Stimulated activated naive B cell treated with anti-CD40 and anti-IgM and Interleukin-4, amounts not matched to agents 10 μg/mL and 1 μg/mL and 100 μg/mL, for 72 hours (primary cell): Measurements from ENCODE around the gene TEX35.

ENCODE experiments used
- ATAC-seq, 2 donors: fragments of 150-1000 bp; cut with Tn5 transposase; replicated peaks; 2 replicates each; pipeline ENCODE4 v1.10.0; 2021; ENCODE audit warnings: moderate library complexity in 1 of 2
- DNase-seq: peaks from one replicate; pipeline ENCODE4 v3.0.0; 2021
- H3K27ac Mint-ChIP-seq: one replicate; pipeline ENCODE4 v1.8.0; 2022; ENCODE audit warnings: mild to moderate bottlenecking, mixed read lengths
- H3K27me3 Mint-ChIP-seq, 2 donors: one replicate each; pipeline ENCODE4 v1.8.0; 2022; ENCODE audit warnings: mixed read lengths in 2 of 2
- H3K36me3 Mint-ChIP-seq, 2 donors: one replicate each; pipeline ENCODE4 v1.8.0; 2022; ENCODE audit warnings: mixed read lengths in 2 of 2, mild to moderate bottlenecking in 1 of 2
- H3K4me1 Mint-ChIP-seq, 2 donors: one replicate each; pipeline ENCODE4 v1.8.0; 2022; ENCODE audit warnings: mixed read lengths in 2 of 2, mild to moderate bottlenecking in 1 of 2
- H3K4me3 Mint-ChIP-seq, 2 donors: one replicate each; pipeline ENCODE4 v1.8.0; 2022; ENCODE audit warnings: mild to moderate bottlenecking in 2 of 2, mixed read lengths in 2 of 2, moderate library complexity in 1 of 2
- H3K9me3 Mint-ChIP-seq, 2 donors: one replicate each; pipeline ENCODE4 v1.8.0; 2022; ENCODE audit warnings: mixed read lengths in 2 of 2, mild to moderate bottlenecking in 1 of 2

The TEX35 gene

DNA sequence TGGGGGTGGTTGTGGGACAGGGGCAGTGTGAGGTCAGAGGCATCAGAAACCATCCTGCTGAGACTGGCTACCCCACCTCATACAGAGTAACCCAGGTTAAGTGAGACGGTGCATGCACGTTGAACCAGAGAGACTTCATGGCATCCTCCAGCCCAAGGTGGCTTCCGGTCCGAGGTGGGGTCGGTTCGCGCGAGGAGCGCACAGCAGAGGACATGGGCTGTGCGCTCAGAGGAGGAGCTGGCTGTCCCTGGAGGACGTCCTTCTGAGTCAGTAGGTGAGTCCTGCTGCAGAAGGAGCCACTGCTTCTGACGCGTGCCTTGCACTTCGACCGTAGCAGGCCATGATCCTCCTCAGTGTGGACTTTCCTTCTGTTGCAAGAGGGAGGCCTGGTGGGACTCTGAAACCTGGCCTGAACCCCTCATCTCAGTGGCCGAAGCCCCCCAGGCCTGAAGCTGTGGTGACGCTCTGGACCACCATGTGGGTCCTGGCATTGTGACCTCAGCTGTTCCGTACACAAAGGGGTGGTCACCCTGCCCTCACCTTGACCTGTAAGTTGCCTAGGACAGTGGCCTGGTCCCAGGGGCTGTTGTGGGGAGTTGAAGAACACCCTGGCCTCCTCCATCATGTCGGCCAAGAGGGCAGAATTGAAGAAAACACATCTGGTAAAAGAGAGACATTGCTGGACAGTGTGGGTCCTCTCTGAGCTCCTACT lies at the start of gene TEX35:
TEX35 (plus strand) TSS at position 544 of the 712 bp plus-strand sequence; CDS start at position 624, 80 bp downstream.
- no peaks in the 10 kb centered on the region for H3K36me3 Mint-ChIP-seq
- DNase-seq (no peak), ATAC-seq (no peak)

GRCh38 chr1:178464141-178464540 lies 48.8 kb upstream of the TEX35 start:
- Mint-ChIP-seq H3K9me3 (no peaks in the 10 kb centered on the region), H3K27ac (no peak overlapping the region), H3K27me3 (no peaks in the 10 kb centered on the region), H3K36me3 (no peaks in the 10 kb centered on the region), H3K4me3 (no peak overlapping the region), H3K4me1 (peaks cover 0 to 2% of the 10 kb centered on the region in 2 donors)
- peak; percentile 91 to 94 for ATAC-seq
- no peak for DNase-seq

More for the DNA sequence above, at the start of gene TEX35:
- H3K27ac Mint-ChIP-seq, result no peak within 1 kb of the TSS
- H3K27me3 Mint-ChIP-seq, result peaks cover 0 to 5% of the 10 kb centered on the region in 2 donors
- peaks cover 5 to 7% of the 10 kb centered on the region in 2 donors for H3K4me1 Mint-ChIP-seq
- H3K4me3 Mint-ChIP-seq, result no peak within 1 kb of the TSS
- no peaks in the 10 kb centered on the region for H3K9me3 Mint-ChIP-seq

DNA sequence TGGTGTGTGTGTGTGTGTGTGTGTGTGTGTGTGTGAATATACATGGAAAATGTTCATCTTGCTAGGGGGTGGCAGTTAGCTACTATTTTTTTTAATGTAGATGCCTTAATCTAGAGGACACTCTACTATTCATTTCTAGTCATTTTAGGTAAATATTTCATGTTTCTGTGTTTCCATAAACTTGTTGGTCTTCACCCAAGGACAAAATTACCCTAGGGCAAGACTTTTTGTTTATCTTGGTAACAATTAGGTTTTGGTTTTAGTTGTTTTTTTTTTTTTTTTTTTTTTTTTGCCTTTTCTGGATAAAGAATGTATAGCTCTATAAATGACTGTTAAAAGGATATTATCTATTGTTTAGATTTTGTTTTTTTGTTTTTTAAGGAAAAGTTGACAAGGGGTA lies 48.3 kb upstream of the TEX35 start:
- Mint-ChIP-seq H3K9me3 (no peaks in the 10 kb centered on the region), H3K4me1 (peaks cover 0 to 2% of the 10 kb centered on the region in 2 donors), H3K27me3 (no peaks in the 10 kb centered on the region), H3K36me3 (no peaks in the 10 kb centered on the region), H3K4me3 (no peak overlapping the region), H3K27ac (no peak overlapping the region)
- DNase-seq (no peak), ATAC-seq (no peak)

DNA sequence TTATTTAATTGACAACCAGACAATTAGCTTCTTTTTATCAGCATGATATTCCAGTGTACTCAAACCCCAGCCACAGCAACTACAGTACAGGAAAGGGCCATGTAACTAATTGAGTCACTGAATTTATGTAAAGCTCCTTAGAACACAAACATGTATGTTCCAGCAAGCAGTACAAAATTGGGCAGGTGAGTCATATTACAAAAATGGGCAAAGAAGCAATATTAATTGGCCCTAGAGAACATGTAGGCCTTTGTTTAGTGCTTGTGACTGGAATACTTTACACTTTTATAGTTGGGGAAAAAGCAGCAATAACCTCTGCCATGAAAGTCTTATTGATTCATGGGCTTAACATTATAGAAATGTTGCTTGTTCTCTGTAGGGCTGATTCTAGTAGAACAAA lies 47.9 kb upstream of the TEX35 start:
- no peak for ATAC-seq
- no peak overlapping the region for H3K4me3 Mint-ChIP-seq
- H3K4me1 Mint-ChIP-seq, result peaks cover 0 to 2% of the 10 kb centered on the region in 2 donors
- no peak for DNase-seq
- H3K36me3 Mint-ChIP-seq, result no peaks in the 10 kb centered on the region
- no peaks in the 10 kb centered on the region for H3K9me3 Mint-ChIP-seq
- H3K27ac Mint-ChIP-seq, result no peak overlapping the region
- no peaks in the 10 kb centered on the region for H3K27me3 Mint-ChIP-seq

DNA sequence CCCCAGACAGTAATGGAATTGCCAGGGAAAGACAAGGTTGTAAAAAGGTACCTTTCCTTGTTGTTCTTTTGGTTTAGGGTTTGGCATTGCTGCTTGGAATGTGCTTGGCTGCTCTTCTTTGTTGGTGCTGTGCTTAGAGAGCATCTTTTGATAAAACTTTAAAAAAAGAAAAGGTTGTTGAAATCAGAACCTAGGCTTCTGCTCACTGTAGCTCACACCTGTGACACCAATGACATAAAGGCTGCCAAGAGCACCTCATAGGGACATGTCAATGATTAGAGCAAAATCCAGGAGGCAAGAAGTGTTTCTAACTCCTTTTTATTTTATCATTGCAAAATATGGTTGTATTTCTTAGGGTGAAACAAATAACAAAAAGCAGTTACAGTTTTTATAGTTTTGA lies 45.1 kb upstream of the TEX35 start:
- Mint-ChIP-seq H3K4me1 (peaks cover 4 to 7% of the 10 kb centered on the region in 2 donors), H3K9me3 (no peaks in the 10 kb centered on the region)

GRCh38 chr1:178470411-178470960 lies 42.4 kb upstream of the TEX35 start:
- H3K4me3 Mint-ChIP-seq, result no peak overlapping the region

More for the DNA sequence above, 45.1 kb upstream of the TEX35 start:
- H3K27ac Mint-ChIP-seq, result no peak overlapping the region
- no peak overlapping the region for H3K4me3 Mint-ChIP-seq
- H3K36me3 Mint-ChIP-seq, result no peaks in the 10 kb centered on the region
- no peak for DNase-seq
- ATAC-seq, result no peak
- H3K27me3 Mint-ChIP-seq, result no peaks in the 10 kb centered on the region

DNA sequence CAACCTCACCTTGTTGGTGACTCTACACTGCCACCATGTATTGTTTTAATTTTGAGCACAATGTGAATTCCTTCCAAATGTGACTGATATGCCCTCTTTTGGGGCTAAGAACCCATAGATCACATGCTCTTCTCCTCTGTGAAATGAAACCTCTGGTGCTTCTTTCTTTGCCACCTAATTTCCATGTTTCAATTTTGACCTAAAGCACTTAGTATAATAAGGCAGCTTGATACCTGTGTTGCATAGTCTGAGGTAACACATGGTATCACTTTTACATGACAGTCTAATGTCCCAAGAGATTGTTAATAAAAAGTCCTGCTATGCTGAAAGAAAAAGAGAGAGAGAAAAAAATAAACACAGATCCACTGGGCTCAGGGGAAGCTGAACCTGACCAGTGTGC lies 40.4 kb upstream of the TEX35 start:
- peak; percentile 18 to 51 for ATAC-seq
- Mint-ChIP-seq H3K4me1 (peaks cover 2 to 7% of the 10 kb centered on the region in 2 donors), H3K27me3 (no peaks in the 10 kb centered on the region), H3K27ac (no peak overlapping the region), H3K36me3 (no peaks in the 10 kb centered on the region), H3K9me3 (no peaks in the 10 kb centered on the region), H3K4me3 (no peak overlapping the region)
- no peak for DNase-seq

More at GRCh38 chr1:178470411-178470960, 42.4 kb upstream of the TEX35 start:
- no peak for ATAC-seq
- no peak for DNase-seq
- H3K9me3 Mint-ChIP-seq, result no peaks in the 10 kb centered on the region
- peaks cover 2 to 7% of the 10 kb centered on the region in 2 donors for H3K4me1 Mint-ChIP-seq
- H3K36me3 Mint-ChIP-seq, result no peaks in the 10 kb centered on the region
- no peaks in the 10 kb centered on the region for H3K27me3 Mint-ChIP-seq
- no peak overlapping the region for H3K27ac Mint-ChIP-seq

GRCh38 chr1:178477373-178477772 lies 35.5 kb upstream of the TEX35 start:
- H3K36me3 Mint-ChIP-seq, result no peaks in the 10 kb centered on the region
- no peak overlapping the region for H3K4me3 Mint-ChIP-seq
- H3K27ac Mint-ChIP-seq, result no peak overlapping the region
- DNase-seq, result no peak
- no peak for ATAC-seq
- H3K4me1 Mint-ChIP-seq, result peaks cover under 1 to 9% of the 10 kb centered on the region in 2 donors
- H3K27me3 Mint-ChIP-seq, result no peaks in the 10 kb centered on the region
- no peaks in the 10 kb centered on the region for H3K9me3 Mint-ChIP-seq

GRCh38 chr1:178477841-178478240 lies 35.1 kb upstream of the TEX35 start:
- H3K4me1 Mint-ChIP-seq, result peaks cover 0 to 5% of the 10 kb centered on the region in 2 donors
- H3K4me3 Mint-ChIP-seq, result no peak overlapping the region
- no peak for DNase-seq
- H3K27me3 Mint-ChIP-seq, result no peaks in the 10 kb centered on the region
- no peaks in the 10 kb centered on the region for H3K9me3 Mint-ChIP-seq
- H3K27ac Mint-ChIP-seq, result no peak overlapping the region
- no peak for ATAC-seq
- no peaks in the 10 kb centered on the region for H3K36me3 Mint-ChIP-seq

- Mint-ChIP-seq H3K27me3 (peaks cover 0 to 3% of the 10 kb centered on the region in 2 donors), H3K36me3 (no peaks in the 10 kb centered on the region), H3K9me3 (no peaks in the 10 kb centered on the region), H3K27ac (no peak overlapping the region), H3K4me3 (no peak overlapping the region), H3K4me1 (peaks cover 27 to 30% of the 10 kb centered on the region in 2 donors)
- DNase-seq, result no peak
- ATAC-seq, result no peak
These were observed 29.5 kb upstream of the TEX35 start for GRCh38 chr1:178483251-178483957.

DNA sequence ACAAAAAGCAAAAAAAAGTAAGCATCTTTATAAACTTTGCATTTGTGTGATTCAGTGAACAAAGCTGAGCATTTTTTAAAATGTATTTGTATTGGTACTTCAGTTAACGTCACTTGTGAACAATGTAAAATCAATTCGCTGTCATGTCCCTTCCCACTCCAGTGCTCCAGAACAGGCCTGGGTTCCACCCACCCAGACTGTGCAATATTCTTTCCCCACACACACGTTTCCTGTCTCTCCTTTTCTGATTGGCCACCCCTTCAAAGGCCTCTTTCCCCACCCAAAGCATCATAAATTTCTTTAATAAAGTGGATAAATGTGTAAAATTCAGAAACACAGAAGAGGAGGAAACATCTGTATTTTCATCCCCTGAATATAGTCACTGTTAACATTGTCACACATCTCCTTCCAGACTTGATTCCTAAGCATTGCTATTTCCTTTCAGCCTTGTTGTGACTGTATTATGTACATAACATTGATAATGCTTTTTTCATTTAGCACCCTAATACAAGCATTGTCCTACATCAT lies 28.1 kb upstream of the TEX35 start:
- H3K36me3 Mint-ChIP-seq, result no peaks in the 10 kb centered on the region
- peak overlapping the region; percentile 34 to 37 for H3K4me3 Mint-ChIP-seq
- peaks cover 27 to 30% of the 10 kb centered on the region in 2 donors for H3K4me1 Mint-ChIP-seq
- H3K9me3 Mint-ChIP-seq, result no peaks in the 10 kb centered on the region
- no peak for DNase-seq
- peaks cover 0 to 7% of the 10 kb centered on the region in 2 donors for H3K27me3 Mint-ChIP-seq
- H3K27ac Mint-ChIP-seq, result peak overlapping the region; percentile 3
- no peak for ATAC-seq

- Mint-ChIP-seq H3K4me3 (peak overlapping the region; percentile 22 to 80), H3K27me3 (peaks cover 0 to 7% of the 10 kb centered on the region in 2 donors), H3K36me3 (no peaks in the 10 kb centered on the region), H3K9me3 (no peaks in the 10 kb centered on the region), H3K27ac (peak overlapping the region; percentile 90), H3K4me1 (peaks cover 27 to 30% of the 10 kb centered on the region in 2 donors)
- ATAC-seq, result peak in 1 of 2 donors; percentile 38
- DNase-seq, result no peak
These were observed 27.3 kb upstream of the TEX35 start for GRCh38 chr1:178485541-178485981.

GRCh38 chr1:178486100-178487069 lies 26.5 kb upstream of the TEX35 start:
- peaks cover 0 to 7% of the 10 kb centered on the region in 2 donors for H3K27me3 Mint-ChIP-seq
- H3K27ac Mint-ChIP-seq, result peak overlapping the region; percentile 90
- DNase-seq (peak; percentile 33), ATAC-seq (peak; percentile 73 to 78)
- no peaks in the 10 kb centered on the region for H3K9me3 Mint-ChIP-seq
- H3K36me3 Mint-ChIP-seq, result no peaks in the 10 kb centered on the region
- peak overlapping the region; percentile 72 to 80 for H3K4me3 Mint-ChIP-seq
- H3K4me1 Mint-ChIP-seq, result peaks cover 27 to 30% of the 10 kb centered on the region in 2 donors
